ENCODE measurements around the gene RCAN3. TPM values are rescaled to one million over a fixed set of nuclear protein-coding genes. Genes with fewer than 3 reads are reported as not detected.

RCAN3 gene
- total RNA-seq (10 to 100 TPM in 2 of 5 donors, 1 to 10 TPM in 3; 2.9 to 52.0 (median 9.3) TPM), polyA plus RNA-seq (10 to 100 TPM in 1 of 3 donors, 1 to 10 TPM in 2; 5.7 to 10.7 (median 5.9) TPM)
- long read RNA-seq, donor 1: 0 reads
- long read RNA-seq, donor 2, full-length matches to known transcripts: 1 of 28 reads
- long read RNA-seq, donor 2, partial matches to known transcripts: 27 of 28 reads
- long read RNA-seq, donor 2, other reads (novel, unspliced or antisense): 0 of 28 reads
- long read RNA-seq, donor 3, full-length matches to known transcripts: 2 of 2 reads
- long read RNA-seq, donor 3, partial matches to known transcripts: 0 of 2 reads
- long read RNA-seq, donor 3, other reads (novel, unspliced or antisense): 0 of 2 reads
- long read RNA-seq, donor 4: 0 reads
- long read RNA-seq, donor 5, full-length matches to known transcripts: 3 of 3 reads
- long read RNA-seq, donor 5, partial matches to known transcripts: 0 of 3 reads
- long read RNA-seq, donor 5, other reads (novel, unspliced or antisense): 0 of 3 reads
- long read RNA-seq, donor 6: 0 reads
- long read RNA-seq, donor 7, full-length matches to known transcripts: 1 of 6 reads
- long read RNA-seq, donor 7, partial matches to known transcripts: 5 of 6 reads
- long read RNA-seq, donor 7, other reads (novel, unspliced or antisense): 0 of 6 reads
- long read RNA-seq, donor 8, full-length matches to known transcripts: 3 of 3 reads
- long read RNA-seq, donor 8, partial matches to known transcripts: 0 of 3 reads
- long read RNA-seq, donor 8, other reads (novel, unspliced or antisense): 0 of 3 reads
- long read RNA-seq, donor 9, full-length matches to known transcripts: 3 of 8 reads
- long read RNA-seq, donor 9, partial matches to known transcripts: 5 of 8 reads
- long read RNA-seq, donor 9, other reads (novel, unspliced or antisense): 0 of 8 reads
- long read RNA-seq, donor 10, full-length matches to known transcripts: 1 of 1 reads
- long read RNA-seq, donor 10, partial matches to known transcripts: 0 of 1 reads
- long read RNA-seq, donor 10, other reads (novel, unspliced or antisense): 0 of 1 reads

GRCh38 chr1:24502709-24503058 lies at the start of gene RCAN3:
TSS of gene RCAN3 (plus strand) at chr1:24502836. CDS start at chr1:24514373, 11,537 bp downstream.
- Histone ChIP-seq H3K4me1 (peaks cover 14 to 56% (median 33%) of the 10 kb centered on the region in 4 donors), H3K27ac (peak within 1 kb of the TSS; percentile 91 to 99 (median 94)), H3K4me3 (peak within 1 kb of the TSS; percentile 57 to 72 (median 66)), H3K36me3 (no peaks in the 10 kb centered on the region), H3K9me3 (no peaks in the 10 kb centered on the region), H3K27me3 (no peaks in the 10 kb centered on the region)
- TF ChIP-seq POLR2AphosphoS5 (IDR thresholded peaks at IDR 0.05) (no peak), POLR2A (IDR thresholded peaks at IDR 0.05) (no peak), CTCF (IDR thresholded peaks at IDR 0.05) (no peak), EP300 (IDR thresholded peaks at IDR 0.05) (no peak)
- intact Hi-C loops (cut with DNase I; ENCODE audit: low total_unique reads): no loop called here
- peak; percentile 87 to 97 for DNase-seq
- WGBS, 5 donors: 0 to 2% (median 0%) methylated on average over 13 to 53 of the region's 53 CpGs; no CpG with 5 or more reads in 1 of the 5 donors

GRCh38 chr1:24452922-24453485 lies 49.6 kb upstream of the RCAN3 start:
- Histone ChIP-seq H3K9me3 (no peaks in the 10 kb centered on the region), H3K27ac (no peak overlapping the region), H3K27me3 (no peaks in the 10 kb centered on the region), H3K36me3 (peaks cover 24 to 100% (median 92%) of the 10 kb centered on the region in 4 donors), H3K4me1 (no peaks in the 10 kb centered on the region), H3K4me3 (no peak overlapping the region)
- TF ChIP-seq EP300 (IDR thresholded peaks at IDR 0.05) (no peak), CTCF (IDR thresholded peaks at IDR 0.05) (no peak), POLR2AphosphoS5 (IDR thresholded peaks at IDR 0.05) (no peak), POLR2A (IDR thresholded peaks at IDR 0.05) (no peak)
- intact Hi-C loops (cut with DNase I; ENCODE audit: low total_unique reads): no loop called here
- WGBS, 5 donors: 82 to 93% (median 88%) methylated on average over 8 of the region's 8 CpGs
- no peak for DNase-seq

GRCh38 chr1:24454673-24455072 lies 48.0 kb upstream of the RCAN3 start:
- H3K9me3 ChIP-seq: no peaks in the 10 kb centered on the region
- H3K27me3 ChIP-seq: no peaks in the 10 kb centered on the region
- intact Hi-C loops (cut with DNase I; ENCODE audit: low total_unique reads): no loop called here
- H3K27ac ChIP-seq: no peak overlapping the region
- peaks cover 31 to 100% (median 95%) of the 10 kb centered on the region in 4 donors for H3K36me3 ChIP-seq
- no peaks in the 10 kb centered on the region for H3K4me1 ChIP-seq
- no peak for TF ChIP-seq CTCF (IDR thresholded peaks at IDR 0.05)
- TF ChIP-seq EP300 (IDR thresholded peaks at IDR 0.05): no peak
- no peak for TF ChIP-seq POLR2A (IDR thresholded peaks at IDR 0.05)
- no peak for TF ChIP-seq POLR2AphosphoS5 (IDR thresholded peaks at IDR 0.05)
- DNase-seq: no peak
- WGBS, 5 donors: 82 to 89% (median 86%) methylated on average over 5 of the region's 5 CpGs
- H3K4me3 ChIP-seq: no peak overlapping the region

GRCh38 chr1:24455272-24455671 lies 47.4 kb upstream of the RCAN3 start:
- Histone ChIP-seq H3K9me3 (no peaks in the 10 kb centered on the region), H3K27me3 (no peaks in the 10 kb centered on the region), H3K4me3 (no peak overlapping the region), H3K4me1 (no peaks in the 10 kb centered on the region), H3K27ac (no peak overlapping the region), H3K36me3 (peaks cover 25 to 100% (median 95%) of the 10 kb centered on the region in 4 donors)
- TF ChIP-seq POLR2A (IDR thresholded peaks at IDR 0.05): no peak
- TF ChIP-seq POLR2AphosphoS5 (IDR thresholded peaks at IDR 0.05): no peak
- no peak for TF ChIP-seq CTCF (IDR thresholded peaks at IDR 0.05)
- no peak for TF ChIP-seq EP300 (IDR thresholded peaks at IDR 0.05)
- 95 to 97% (median 97%) methylated on average over 5 of the region's 5 CpGs for WGBS, 5 donors
- intact Hi-C loops (cut with DNase I; ENCODE audit: low total_unique reads): no loop called here
- DNase-seq: no peak
